H1 (cell line): ENCODE results near the gene MYCBPAP. TPM values are rescaled to one million over a fixed set of nuclear protein-coding genes. Genes with fewer than 3 reads are reported as not detected.

Source experiments
- JUND ChIP-seq: IDR thresholded peaks from 2 replicates; pipeline ENCODE4 v1.6.1; 2011; ENCODE audit warnings: mild to moderate bottlenecking, improper control_type of control experiment, low read length
- polyA plus RNA-seq, 7 experiments: library from polyadenylated mRNA; depleted of rRNA in 3 of 7; stranded (reverse) in 5 of 7; unstranded in 2 of 7; fragments of >200 nt in 5 of 7; fragments of 200-250 nt in 2 of 7; gene quantifications; 1 replicate in 5 of 7; 2 replicates in 1 of 7; 4 replicates in 1 of 7; pipeline versions ENCODE4 v1.2.1 to v1.2.3, GENCODE V29; 2011 to 2013; ENCODE audit warnings: missing spikeins in 2 of 7, mixed read lengths in 2 of 7
- total RNA-seq: library from RNA; stranded (reverse); fragmentation: NEBNext Ultra II Directional; extraction: Animal tissue kit (Norgen Biotek cat#: 25700); gene quantifications from 2 replicates; pipeline ENCODE4 v1.2.1, GENCODE V29; 2021
- TF ChIP-seq, protein P1 (sequence below), 3 experiments: IDR thresholded peaks; 1 replicate in 2 of 3; 2 replicates in 1 of 3; pipeline versions ENCODE4 v1.5.1 to v1.6.1; 2011; ENCODE audit warnings: low read length in 3 of 3, mild to moderate bottlenecking in 3 of 3, inconsistent platforms in 2 of 3, low read depth in 1 of 3, moderate library complexity in 1 of 3; ENCODE audit not compliant: insufficient read depth in 1 of 3; ENCODE audit errors: control extremely low read depth in 1 of 3

The MYCBPAP gene
- total and polyA plus RNA-seq, 2 of the 8 experiments (the other 6 are each of a cell fraction or from before 2014, with no cell fraction given): 0.89 to 3.3 TPM

DNA sequence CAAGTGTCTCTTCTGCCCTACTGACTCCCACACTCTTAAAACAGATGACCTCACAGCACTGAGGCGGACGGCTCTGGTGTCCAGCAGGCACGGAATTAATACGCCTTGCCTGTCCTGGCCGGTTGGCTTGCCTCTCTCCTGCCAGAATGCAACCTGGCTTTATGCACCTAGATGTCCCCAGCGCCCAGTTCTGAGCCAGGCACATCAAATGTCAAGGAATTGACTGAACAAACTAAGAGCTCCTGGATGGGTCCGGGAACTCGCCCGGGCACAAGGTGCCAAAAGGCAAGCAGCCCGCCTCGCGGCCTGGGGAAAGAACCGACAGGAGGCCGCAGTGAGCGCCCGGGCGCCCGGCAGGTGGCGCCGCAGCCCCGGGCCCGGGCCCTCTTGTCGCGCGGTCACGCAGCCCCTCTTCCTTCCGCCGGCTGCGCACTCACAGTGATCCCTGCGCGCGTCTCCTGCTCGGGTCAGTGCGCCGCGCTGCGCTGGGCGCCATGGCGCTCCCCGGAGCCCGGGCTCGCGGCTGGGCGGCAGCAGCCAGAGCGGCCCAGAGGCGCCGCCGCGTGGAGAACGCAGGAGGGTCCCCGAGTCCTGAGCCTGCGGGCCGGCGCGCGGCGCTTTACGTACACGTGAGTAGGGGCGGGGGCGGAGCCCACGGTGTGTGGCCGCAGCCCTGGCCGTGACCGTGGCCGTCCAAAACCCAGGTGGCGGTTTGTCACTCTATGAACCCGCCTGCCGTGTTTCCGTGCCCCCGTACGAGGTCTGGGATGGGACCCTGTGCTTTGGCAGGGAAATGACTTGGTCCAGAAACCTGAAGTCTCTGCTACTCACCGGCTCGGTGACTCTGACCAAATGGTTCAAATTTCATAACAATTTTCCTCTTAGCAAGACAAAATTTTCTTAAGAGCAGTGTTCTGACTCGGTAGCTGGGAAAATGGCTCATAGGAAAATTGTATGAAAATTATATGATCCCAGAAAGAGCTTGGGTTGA is 29.6 kb upstream of the MYCBPAP start, which contains the start of gene RSAD1 (continued):
- TF ChIP-seq, protein P1, sequence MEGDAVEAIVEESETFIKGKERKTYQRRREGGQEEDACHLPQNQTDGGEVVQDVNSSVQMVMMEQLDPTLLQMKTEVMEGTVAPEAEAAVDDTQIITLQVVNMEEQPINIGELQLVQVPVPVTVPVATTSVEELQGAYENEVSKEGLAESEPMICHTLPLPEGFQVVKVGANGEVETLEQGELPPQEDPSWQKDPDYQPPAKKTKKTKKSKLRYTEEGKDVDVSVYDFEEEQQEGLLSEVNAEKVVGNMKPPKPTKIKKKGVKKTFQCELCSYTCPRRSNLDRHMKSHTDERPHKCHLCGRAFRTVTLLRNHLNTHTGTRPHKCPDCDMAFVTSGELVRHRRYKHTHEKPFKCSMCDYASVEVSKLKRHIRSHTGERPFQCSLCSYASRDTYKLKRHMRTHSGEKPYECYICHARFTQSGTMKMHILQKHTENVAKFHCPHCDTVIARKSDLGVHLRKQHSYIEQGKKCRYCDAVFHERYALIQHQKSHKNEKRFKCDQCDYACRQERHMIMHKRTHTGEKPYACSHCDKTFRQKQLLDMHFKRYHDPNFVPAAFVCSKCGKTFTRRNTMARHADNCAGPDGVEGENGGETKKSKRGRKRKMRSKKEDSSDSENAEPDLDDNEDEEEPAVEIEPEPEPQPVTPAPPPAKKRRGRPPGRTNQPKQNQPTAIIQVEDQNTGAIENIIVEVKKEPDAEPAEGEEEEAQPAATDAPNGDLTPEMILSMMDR (IDR thresholded peaks at IDR 0.05; ENCODE audit: control extremely low read depth in 1 of 3, insufficient read depth in 1 of 3, low read depth in 1 of 3, low read length in 3 of 3): peak; percentile 66 to 91 (median 67)
- TF ChIP-seq JUND: 0 out of 2 replicates have a peak, but pooled peaks have one; percentile 7
